Stimulated activated CD4-positive, alpha-beta T cell treated with anti-CD3 and anti-CD28 coated beads, TNF-alpha, amount 100 ng/mL, for 1 hour (primary cell): Measurements from ENCODE around the gene MGAT5B.
A peak's percentile ranks its signal among the peaks of the same experiment; 100 is the strongest.
"Not testable (repeated sequence)": the region's sequence is repeated elsewhere in the genome, so short reads cannot be mapped to it uniquely, and the experiment has no call there.

ENCODE experiments used
- DNase-seq, 3 donors: peaks; one replicate each; pipeline ENCODE4 v3.0.0-alpha.2; 2020; ENCODE audit warnings: low read depth in 3 of 3, low spot score in 1 of 3

The MGAT5B gene

GRCh38 chr17:76969598-76970172 is 101.5 kb downstream of the MGAT5B start:
- no peak for DNase-seq

- DNase-seq, result not testable (repeated sequence)
Observed at GRCh38 chr17:76970228-76970627, 102.0 kb downstream of the MGAT5B start.

GRCh38 chr17:76972046-76972641 is 103.9 kb downstream of the MGAT5B start:
- no peak for DNase-seq

- no peak for DNase-seq
Observed at GRCh38 chr17:76973040-76973439, 104.8 kb downstream of the MGAT5B start.

GRCh38 chr17:76974721-76975120 is 106.5 kb downstream of the MGAT5B start:
- no peak for DNase-seq

GRCh38 chr17:76978050-76978449 is 109.8 kb downstream of the MGAT5B start:
- DNase-seq, result not testable (repeated sequence)

- DNase-seq, result no peak
Observed at GRCh38 chr17:76981545-76982295, 113.5 kb downstream of the MGAT5B start.

- DNase-seq, result no peak
Observed at GRCh38 chr17:76982408-76983074, 114.3 kb downstream of the MGAT5B start.

- DNase-seq, result no peak
Observed at GRCh38 chr17:76983075-76983775, 115.0 kb downstream of the MGAT5B start.

- no peak for DNase-seq
Observed at GRCh38 chr17:76986365-76986764, 118.2 kb downstream of the MGAT5B start.

- no peak for DNase-seq
Observed at GRCh38 chr17:76987486-76988093, 119.4 kb downstream of the MGAT5B start.

GRCh38 chr17:76988796-76989195 is 120.6 kb downstream of the MGAT5B start:
- DNase-seq, result no peak

GRCh38 chr17:76989519-76989918 is 121.3 kb downstream of the MGAT5B start:
- DNase-seq, result no peak

- no peak for DNase-seq
Observed at GRCh38 chr17:76992891-76993290, 124.7 kb downstream of the MGAT5B start.

GRCh38 chr17:76993651-76994050 is 125.4 kb downstream of the MGAT5B start:
- no peak for DNase-seq

- DNase-seq, result no peak
Observed at GRCh38 chr17:76994237-76994637, 126.0 kb downstream of the MGAT5B start.

- no peak for DNase-seq
Observed at GRCh38 chr17:76995387-76996105, 127.3 kb downstream of the MGAT5B start.

GRCh38 chr17:76996741-76997694 is 128.8 kb downstream of the MGAT5B start:
- no peak for DNase-seq

GRCh38 chr17:76997981-76998531 is 129.9 kb downstream of the MGAT5B start:
- DNase-seq, result peak in 2 of 3 donors; percentile 31 to 42
